ENCODE measurements around the gene NHERF2. TPM values are rescaled to one million over a fixed set of nuclear protein-coding genes. Genes with fewer than 3 reads are reported as not detected.

Gene NHERF2
- total RNA-seq, 1 donor from 2014 or later = 343 TPM

- no peaks in the 10 kb centered on the region for H3K27me3 ChIP-seq (ENCODE audit: low read depth)
- intact Hi-C loops (cut with DNase I) = no loop called here
- H3K4me3 ChIP-seq = no peak overlapping the region
- H3K36me3 ChIP-seq = peaks cover 95% of the 10 kb centered on the region
- H3K9me3 ChIP-seq = no peaks in the 10 kb centered on the region
- ATAC-seq (no peak), DNase-seq (no peak)
- H3K4me1 ChIP-seq = peaks cover 14% of the 10 kb centered on the region
- TF ChIP-seq CTCF (IDR thresholded peaks at IDR 0.05) = no peak
- H3K27ac ChIP-seq = no peak overlapping the region
Observed at GRCh38 chr16:2087748-2088631, 61.3 kb downstream of the NHERF2 start.

Other genes with a start within 250 kb of the NHERF2 start
- gene SPSB3, start 244.3 kb upstream of the NHERF2 start, total RNA-seq = 44.2 TPM
- 36.0 TPM for gene NUBP2, start 243.9 kb upstream of the NHERF2 start, total RNA-seq
- 0.97 TPM for gene IGFALS, start 233.2 kb upstream of the NHERF2 start, total RNA-seq
- gene HAGH, start 200.1 kb upstream of the NHERF2 start, total RNA-seq = 69.1 TPM
- gene FAHD1, start 199.7 kb upstream of the NHERF2 start, total RNA-seq = 16.1 TPM
- gene MEIOB, start 154.7 kb upstream of the NHERF2 start, total RNA-seq = not detected
- 1.3 TPM for gene HS3ST6, start 108.5 kb upstream of the NHERF2 start, total RNA-seq
- gene MSRB1, start 83.7 kb upstream of the NHERF2 start, total RNA-seq = 35.1 TPM
- not detected for gene RPL3L, start 72.2 kb upstream of the NHERF2 start, total RNA-seq
- gene NDUFB10, start 67.4 kb upstream of the NHERF2 start, total RNA-seq = 85.8 TPM
- 1,721 TPM for gene RPS2, start 62.1 kb upstream of the NHERF2 start, total RNA-seq
- gene RNF151, start 60.0 kb upstream of the NHERF2 start, total RNA-seq = not detected
- 25.6 TPM for gene TBL3, start 54.8 kb upstream of the NHERF2 start, total RNA-seq
- 1.7 TPM for gene NOXO1, start 45.4 kb upstream of the NHERF2 start, total RNA-seq
- 24.7 TPM for gene GFER, start 42.7 kb upstream of the NHERF2 start, total RNA-seq
- gene SYNGR3, start 36.9 kb upstream of the NHERF2 start, total RNA-seq = 0.24 TPM
- 27.2 TPM for gene ZNF598, start 17.1 kb upstream of the NHERF2 start, total RNA-seq
- not detected for gene NPW, start 7.1 kb upstream of the NHERF2 start, total RNA-seq
- gene NTHL1, start 20.9 kb downstream of the NHERF2 start, total RNA-seq = 24.3 TPM
- gene TSC2, start 21.1 kb downstream of the NHERF2 start, total RNA-seq = 123 TPM
- 81.6 TPM for gene PKD1, start 109.0 kb downstream of the NHERF2 start, total RNA-seq
- 0.80 TPM for gene RAB26, start 121.7 kb downstream of the NHERF2 start, total RNA-seq
- gene TRAF7, start 128.9 kb downstream of the NHERF2 start, total RNA-seq = 61.9 TPM
- 0.09 TPM for gene CASKIN1, start 169.7 kb downstream of the NHERF2 start, total RNA-seq
- gene MLST8, start 178.6 kb downstream of the NHERF2 start, total RNA-seq = 26.6 TPM
- 7.8 TPM for gene BRICD5, start 184.0 kb downstream of the NHERF2 start, total RNA-seq
- gene PGP, start 187.9 kb downstream of the NHERF2 start, total RNA-seq = 13.3 TPM
- gene E4F1, start 196.7 kb downstream of the NHERF2 start, total RNA-seq = 21.0 TPM
- gene DNASE1L2, start 209.5 kb downstream of the NHERF2 start, total RNA-seq = 2.0 TPM
- gene ECI1, start 224.7 kb downstream of the NHERF2 start, total RNA-seq = 50.4 TPM
- 98.6 TPM for gene RNPS1, start 241.2 kb downstream of the NHERF2 start, total RNA-seq

All from lower lobe of right lung (tissue), 2 donors.